K562 treated with DMSO at 1 percent for 24 hours (cell line): ENCODE results near the gene HSPA4L. TPM values are rescaled to one million over a fixed set of nuclear protein-coding genes. Genes with fewer than 3 reads are reported as not detected.

Source experiments
- total RNA-seq: library from RNA; unstranded; fragments of 300-600 nt; gene quantifications from 2 replicates; pipeline ENCODE4 v1.2.3, GENCODE V29; 2022; ENCODE audit warnings: low read depth; ENCODE audit not compliant: insufficient read depth

HSPA4L gene
- total RNA-seq: 9.3 and 10.2 TPM in 2 replicates

GRCh38 chr4:127782275-127783025 is at the start of gene HSPA4L:
TSS of gene HSPA4L (plus strand) at chr4:127782322. CDS start at chr4:127782551, 229 bp downstream.

DNA sequence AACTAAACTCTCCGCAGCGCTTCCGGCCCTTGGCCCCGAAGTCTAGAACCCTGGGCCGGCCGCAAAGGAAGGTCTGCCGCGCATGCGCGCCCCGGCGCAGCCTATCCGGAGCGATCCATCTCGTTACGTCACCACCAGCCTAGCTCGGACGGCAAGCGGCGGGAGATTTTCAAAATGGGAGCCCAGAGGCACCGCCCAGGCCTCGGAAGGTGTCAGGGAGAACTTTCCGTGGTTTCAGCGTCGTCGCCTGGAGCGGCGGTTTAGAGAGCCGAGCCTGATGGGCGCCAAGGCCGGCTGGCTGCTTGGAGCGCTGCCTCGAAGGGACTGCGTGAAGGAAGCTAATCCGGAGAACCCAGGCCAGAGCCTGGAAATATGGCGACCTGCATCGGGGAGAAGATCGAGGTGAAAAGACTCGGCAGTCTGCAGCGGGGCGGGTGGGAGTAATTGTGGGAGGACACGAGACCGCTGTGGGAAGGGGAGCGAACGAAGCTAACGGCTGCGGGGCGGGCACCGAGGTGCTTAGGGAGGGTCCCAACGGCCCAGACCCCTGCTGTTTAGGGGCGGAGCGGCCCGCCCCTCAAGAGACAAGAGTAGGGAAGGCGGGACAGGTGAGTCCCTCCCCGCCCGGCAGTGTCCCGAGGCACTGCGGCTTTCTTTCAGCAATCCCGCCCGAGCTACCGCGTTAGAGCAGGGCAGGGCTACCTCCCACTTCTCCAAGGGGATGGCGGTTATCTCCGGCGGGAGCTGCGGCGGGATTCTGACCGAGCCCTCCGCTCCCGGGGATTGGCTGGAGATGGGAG is 98.8 kb downstream of the HSPA4L start, which contains the start of gene PLK4:
PLK4 (plus strand) TSS at position 131 of the 800 bp plus-strand sequence; CDS start at position 373, 242 bp downstream.

Other genes starting within 250 kb of the HSPA4L start
- 0.87 and 1.1 TPM in 2 replicates for gene INTU, start 149.4 kb upstream of the HSPA4L start, total RNA-seq
- not detected in 2 replicates for gene SLC25A31, start 51.9 kb upstream of the HSPA4L start, total RNA-seq
- gene PLK4, start 98.6 kb downstream of the HSPA4L start, total RNA-seq: 21.7 and 23.0 TPM in 2 replicates
- gene MFSD8, start 182.9 kb downstream of the HSPA4L start, total RNA-seq: 6.5 and 9.2 TPM in 2 replicates
- gene ABHD18, start 183.1 kb downstream of the HSPA4L start, total RNA-seq: 7.5 and 8.7 TPM in 2 replicates